GM11168 (cell line): Measurements from ENCODE around the gene UBE2S.

Experiments used
- in situ Hi-C: fragments of 300-500 bp; cut with MboI; formaldehyde crosslinking; loops from one replicate; pipeline ENCODE4 v1.12.0; 2022; ENCODE audit warnings: low sequenced_read_pairs; ENCODE audit not compliant: unreplicated experiment

Gene UBE2S

GRCh38 chr19:55368701-55369563, 38.7 kb downstream of the UBE2S start:
- in situ Hi-C loops: no loop called here

GRCh38 chr19:55368106-55368505, 39.5 kb downstream of the UBE2S start:
- in situ Hi-C loops: no loop called here

GRCh38 chr19:55366790-55367189, 40.8 kb downstream of the UBE2S start:
- in situ Hi-C loops: no loop called here

GRCh38 chr19:55365964-55366363, 41.6 kb downstream of the UBE2S start:
- in situ Hi-C loops: no loop called here

GRCh38 chr19:55365245-55365644, 42.3 kb downstream of the UBE2S start:
- in situ Hi-C loops: no loop called here

- in situ Hi-C loops: no loop called here
Measured at GRCh38 chr19:55362990-55363716, 44.4 kb downstream of the UBE2S start, which contains the start of gene GARIN5B. Gene GARIN5B, minus strand, starts transcription at chr19:55363260. Its CDS starts 194 bp downstream, at chr19:55363066.

- in situ Hi-C loops: no loop called here
Measured at GRCh38 chr19:55362174-55362989, 45.2 kb downstream of the UBE2S start.

GRCh38 chr19:55360902-55361301, 46.7 kb downstream of the UBE2S start:
- in situ Hi-C loops: no loop called here

GRCh38 chr19:55358943-55359908, 48.4 kb downstream of the UBE2S start:
- in situ Hi-C loops: no loop called here

- in situ Hi-C loops: no loop called here
Measured at GRCh38 chr19:55358493-55358892, 49.1 kb downstream of the UBE2S start.

GRCh38 chr19:55355213-55355821, 52.3 kb downstream of the UBE2S start:
- in situ Hi-C loops: no loop called here

GRCh38 chr19:55354698-55355212, 52.8 kb downstream of the UBE2S start, which contains the start of gene COX6B2:
Gene COX6B2, minus strand, starts transcription at chr19:55354719. Its CDS starts 198 bp downstream, at chr19:55354521.
- in situ Hi-C loops: no loop called here

- in situ Hi-C loops: no loop called here
Measured at GRCh38 chr19:55353803-55354697, 53.5 kb downstream of the UBE2S start.

GRCh38 chr19:55353356-55353802, 54.2 kb downstream of the UBE2S start:
- in situ Hi-C loops: no loop called here

GRCh38 chr19:55352549-55353145, 54.9 kb downstream of the UBE2S start:
- in situ Hi-C loops: no loop called here

GRCh38 chr19:55352040-55352439, 55.5 kb downstream of the UBE2S start:
- in situ Hi-C loops: no loop called here

GRCh38 chr19:55350620-55351315, 56.8 kb downstream of the UBE2S start:
- in situ Hi-C loops: no loop called here
